Liver (tissue), 9 donors: ENCODE data around the gene MARS1. TPM values are rescaled to one million over a fixed set of nuclear protein-coding genes. Genes with fewer than 3 reads are reported as not detected.

Source experiments
- DNase-seq: peaks from one replicate; pipeline ENCODE4 v3.0.0-alpha.2; 2017; ENCODE audit warnings: low spot score
- H3K27ac ChIP-seq, 2 donors: one replicate each; pipeline ENCODE4 v1.7.0; 2013; ENCODE audit warnings: inconsistent platforms in 2 of 2, low read length in 2 of 2, control low read depth in 1 of 2, low read depth in 1 of 2, mild to moderate bottlenecking in 1 of 2
- H3K27me3 ChIP-seq, 4 donors: one replicate each; pipeline versions ENCODE4 v1.6.1 to v1.7.0; 2013; ENCODE audit warnings: low read length in 3 of 4, inconsistent platforms in 1 of 4, mild to moderate bottlenecking in 1 of 4, moderate library complexity in 1 of 4; ENCODE audit not compliant: control insufficient read depth in 4 of 4, insufficient read depth in 4 of 4
- H3K36me3 ChIP-seq, 4 donors: one replicate each; pipeline versions ENCODE4 v1.6.1 to v1.7.0; 2013; ENCODE audit warnings: low read length in 3 of 4, mild to moderate bottlenecking in 3 of 4, low read depth in 1 of 4, moderate library complexity in 1 of 4; ENCODE audit not compliant: control insufficient read depth in 4 of 4, insufficient read depth in 3 of 4
- H3K4me1 ChIP-seq, 4 donors: one replicate each; pipeline versions ENCODE4 v1.6.1 to v1.7.0; 2013; ENCODE audit warnings: low read length in 3 of 4, mild to moderate bottlenecking in 3 of 4, moderate library complexity in 1 of 4; ENCODE audit not compliant: control insufficient read depth in 4 of 4, insufficient read depth in 4 of 4
- H3K4me3 ChIP-seq, 3 donors: one replicate each; pipeline versions ENCODE4 v1.6.1 to v1.7.0; 2013; ENCODE audit warnings: low read length in 3 of 3, control low read depth in 1 of 3, low read depth in 1 of 3, mild to moderate bottlenecking in 1 of 3
- H3K9ac ChIP-seq, 2 donors: one replicate each; pipeline ENCODE4 v1.7.0; 2013; ENCODE audit warnings: low read length in 2 of 2, mild to moderate bottlenecking in 2 of 2, moderate library complexity in 2 of 2, control low read depth in 1 of 2, low read depth in 1 of 2
- H3K9me3 ChIP-seq, 4 donors: one replicate each; pipeline versions ENCODE4 v1.6.1 to v1.7.0; 2013; ENCODE audit warnings: low read length in 3 of 4; ENCODE audit not compliant: control insufficient read depth in 4 of 4
- CTCF ChIP-seq: fragments of 150-350 bp; IDR thresholded peaks from 2 replicates; pipeline ENCODE4 v1.5.1; 2017; ENCODE audit warnings: improper control_type of control experiment, low read depth, low read length; ENCODE audit not compliant: missing input control
- FOXA1 ChIP-seq: IDR thresholded peaks from 2 replicates; pipeline ENCODE4 v1.6.1; 2016; ENCODE audit warnings: antibody characterized with exemption
- FOXA2 ChIP-seq: IDR thresholded peaks from 2 replicates; pipeline ENCODE4 v1.6.1; 2016; ENCODE audit warnings: antibody characterized with exemption
- GABPA ChIP-seq, 2 donors: IDR thresholded peaks in 1 of 2; conservative IDR thresholded peaks in 1 of 2; 2 replicates each; pipeline ENCODE4 v1.6.1; 2016; ENCODE audit warnings: antibody characterized with exemption in 2 of 2, mild to moderate bottlenecking in 1 of 2, moderate library complexity in 1 of 2
- HNF4G ChIP-seq: IDR thresholded peaks from 2 replicates; pipeline ENCODE4 v1.6.1; 2016; ENCODE audit warnings: antibody characterized with exemption
- JUND ChIP-seq, 2 donors: IDR thresholded peaks; 2 replicates each; pipeline ENCODE4 v1.6.1; 2016; ENCODE audit warnings: antibody characterized with exemption in 2 of 2
- RAD21 ChIP-seq, 2 donors: IDR thresholded peaks; 2 replicates each; pipeline ENCODE4 v1.6.1; 2016; ENCODE audit warnings: antibody characterized with exemption in 2 of 2, mild to moderate bottlenecking in 2 of 2
- RXRA ChIP-seq, 2 donors: IDR thresholded peaks; 2 replicates each; pipeline ENCODE4 v1.6.1; 2017 to 2018; ENCODE audit warnings: antibody characterized with exemption in 2 of 2, mild to moderate bottlenecking in 1 of 2
- SP1 ChIP-seq: IDR thresholded peaks from 2 replicates; pipeline ENCODE4 v1.6.1; 2018; ENCODE audit warnings: antibody characterized with exemption, mild to moderate bottlenecking
- TAF1 ChIP-seq: conservative IDR thresholded peaks from 2 replicates; pipeline ENCODE4 v1.6.1; 2016; ENCODE audit warnings: antibody characterized with exemption, mild to moderate bottlenecking
- YY1 ChIP-seq: IDR thresholded peaks from 2 replicates; pipeline ENCODE4 v1.6.1; 2016; ENCODE audit warnings: antibody characterized with exemption, mild to moderate bottlenecking
- ZBTB33 ChIP-seq: IDR thresholded peaks from 2 replicates; pipeline ENCODE4 v1.6.1; 2016; ENCODE audit warnings: antibody characterized with exemption
- WGBS: extraction: QIAGEN DNeasy Blood & Tissue Kit; methylation state at CpG from one replicate; pipeline ENCODE4 v1.1.7; 2013; 5-methylcytosine and 5-hydroxymethylcytosine counted together
- polyA plus RNA-seq, 2 donors: library from polyadenylated mRNA; stranded (reverse) in 1 of 2; unstranded in 1 of 2; fragments of 200-250 nt in 1 of 2; fragments of >200 nt in 1 of 2; fragmentation: Nextera tagmentation in 1 of 2; extraction: Ambion mirVana in 1 of 2; gene quantifications; one replicate each; pipeline versions ENCODE4 v1.2.1 to v1.2.3, GENCODE V29; 2013 to 2015
- total RNA-seq, 2 donors: library from RNA; depleted of rRNA; stranded (reverse); fragments of >200 nt; gene quantifications; one replicate each; pipeline ENCODE4 v1.2.3, GENCODE V29; 2014
- TF ChIP-seq, protein P1 (sequence below): IDR thresholded peaks from 2 replicates; pipeline ENCODE4 v1.6.1; 2016; ENCODE audit warnings: antibody characterized with exemption
- TF ChIP-seq, protein P2 (sequence below): IDR thresholded peaks from 2 replicates; pipeline ENCODE4 v1.6.1; 2016; ENCODE audit warnings: antibody characterized with exemption
- TF ChIP-seq, protein P3 (sequence below): IDR thresholded peaks from 2 replicates; pipeline ENCODE4 v1.6.1; 2016; ENCODE audit warnings: antibody characterized with exemption, mild to moderate bottlenecking
- donor health status: healthy.
- donor health status: healthy.
- donor health status: healthy.
- donor health status: healthy.
- donor health status: healthy.

MARS1 gene
- total and polyA plus RNA-seq, 4 donors, result 43.9 to 83.3 (median 56.0) TPM

DNA sequence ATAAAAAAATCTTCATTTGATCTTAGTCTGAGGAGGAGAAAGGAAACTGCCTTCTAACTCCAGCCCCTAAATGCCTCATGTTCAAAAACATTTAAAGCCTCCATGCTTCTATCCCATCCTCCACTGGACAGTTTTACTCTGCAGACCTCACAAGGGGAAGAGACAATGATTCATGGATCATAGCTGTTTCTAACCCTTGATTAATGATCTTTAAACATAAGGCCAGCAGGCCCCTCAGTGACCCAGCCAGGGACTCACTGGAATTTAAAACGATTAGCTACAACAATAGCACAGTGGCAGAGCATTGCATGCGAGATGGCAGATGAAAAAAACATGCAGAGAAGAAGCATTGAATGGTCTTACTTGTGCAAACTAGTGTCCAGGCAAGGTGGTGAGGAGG is 53.1 kb downstream of the MARS1 start:
- WGBS, result 76% methylated on average over 2 of the region's 2 CpGs
- peaks cover under 1 to 5% (median 3%) of the 10 kb centered on the region in 4 donors for H3K4me1 ChIP-seq
- no peaks in the 10 kb centered on the region for H3K9me3 ChIP-seq
- H3K36me3 ChIP-seq, result peaks cover 1 to 13% (median 4%) of the 10 kb centered on the region in 4 donors
- no peak overlapping the region for H3K27ac ChIP-seq
- H3K4me3 ChIP-seq, result no peak overlapping the region
- TF ChIP-seq JUND (IDR thresholded peaks at IDR 0.05) (no peak), SP1 (no peak), HNF4G (no peak), GABPA (IDR thresholded peaks at IDR 0.05 in 1 of 2, conservative IDR thresholded peaks at IDR 0.05 in 1 of 2) (no peak), ZBTB33 (no peak), YY1 (no peak), TAF1 (no peak), FOXA2 (no peak), RXRA (IDR thresholded peaks at IDR 0.05) (no peak), RAD21 (IDR thresholded peaks at IDR 0.05) (no peak), FOXA1 (no peak), CTCF (no peak)
- TF ChIP-seq, protein P1, sequence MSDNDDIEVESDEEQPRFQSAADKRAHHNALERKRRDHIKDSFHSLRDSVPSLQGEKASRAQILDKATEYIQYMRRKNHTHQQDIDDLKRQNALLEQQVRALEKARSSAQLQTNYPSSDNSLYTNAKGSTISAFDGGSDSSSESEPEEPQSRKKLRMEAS, result no peak
- TF ChIP-seq, protein P2, sequence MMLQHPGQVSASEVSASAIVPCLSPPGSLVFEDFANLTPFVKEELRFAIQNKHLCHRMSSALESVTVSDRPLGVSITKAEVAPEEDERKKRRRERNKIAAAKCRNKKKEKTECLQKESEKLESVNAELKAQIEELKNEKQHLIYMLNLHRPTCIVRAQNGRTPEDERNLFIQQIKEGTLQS, result no peak
- no peaks in the 10 kb centered on the region for H3K27me3 ChIP-seq
- no peak for DNase-seq
- H3K9ac ChIP-seq, result no peak overlapping the region

DNA sequence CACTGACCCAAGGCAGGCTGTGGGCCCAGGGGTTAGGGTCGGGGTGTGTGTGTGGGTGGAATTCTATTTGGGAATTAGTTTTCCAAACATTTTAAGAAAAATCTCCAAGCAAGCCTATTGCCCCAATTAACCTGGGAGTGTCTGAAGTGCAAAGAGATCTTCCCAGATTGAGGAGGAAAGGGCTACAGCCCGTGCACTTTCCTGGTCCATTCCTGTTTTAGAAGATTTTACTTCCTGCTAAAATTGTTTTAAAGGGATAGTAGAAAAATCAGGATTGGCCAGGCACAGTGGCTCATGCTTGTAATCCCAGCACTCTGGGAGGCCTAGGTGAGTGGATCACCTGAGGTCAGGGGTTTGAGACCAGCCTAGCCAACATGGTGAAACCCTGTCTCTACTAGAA is 53.8 kb downstream of the MARS1 start:
- Histone ChIP-seq H3K9ac (no peak overlapping the region), H3K9me3 (no peaks in the 10 kb centered on the region), H3K27ac (no peak overlapping the region), H3K4me3 (no peak overlapping the region), H3K36me3 (peaks cover 1 to 13% (median 4%) of the 10 kb centered on the region in 4 donors), H3K27me3 (no peaks in the 10 kb centered on the region), H3K4me1 (peaks cover 1 to 12% (median 8%) of the 10 kb centered on the region in 4 donors)
- TF ChIP-seq, protein P3, sequence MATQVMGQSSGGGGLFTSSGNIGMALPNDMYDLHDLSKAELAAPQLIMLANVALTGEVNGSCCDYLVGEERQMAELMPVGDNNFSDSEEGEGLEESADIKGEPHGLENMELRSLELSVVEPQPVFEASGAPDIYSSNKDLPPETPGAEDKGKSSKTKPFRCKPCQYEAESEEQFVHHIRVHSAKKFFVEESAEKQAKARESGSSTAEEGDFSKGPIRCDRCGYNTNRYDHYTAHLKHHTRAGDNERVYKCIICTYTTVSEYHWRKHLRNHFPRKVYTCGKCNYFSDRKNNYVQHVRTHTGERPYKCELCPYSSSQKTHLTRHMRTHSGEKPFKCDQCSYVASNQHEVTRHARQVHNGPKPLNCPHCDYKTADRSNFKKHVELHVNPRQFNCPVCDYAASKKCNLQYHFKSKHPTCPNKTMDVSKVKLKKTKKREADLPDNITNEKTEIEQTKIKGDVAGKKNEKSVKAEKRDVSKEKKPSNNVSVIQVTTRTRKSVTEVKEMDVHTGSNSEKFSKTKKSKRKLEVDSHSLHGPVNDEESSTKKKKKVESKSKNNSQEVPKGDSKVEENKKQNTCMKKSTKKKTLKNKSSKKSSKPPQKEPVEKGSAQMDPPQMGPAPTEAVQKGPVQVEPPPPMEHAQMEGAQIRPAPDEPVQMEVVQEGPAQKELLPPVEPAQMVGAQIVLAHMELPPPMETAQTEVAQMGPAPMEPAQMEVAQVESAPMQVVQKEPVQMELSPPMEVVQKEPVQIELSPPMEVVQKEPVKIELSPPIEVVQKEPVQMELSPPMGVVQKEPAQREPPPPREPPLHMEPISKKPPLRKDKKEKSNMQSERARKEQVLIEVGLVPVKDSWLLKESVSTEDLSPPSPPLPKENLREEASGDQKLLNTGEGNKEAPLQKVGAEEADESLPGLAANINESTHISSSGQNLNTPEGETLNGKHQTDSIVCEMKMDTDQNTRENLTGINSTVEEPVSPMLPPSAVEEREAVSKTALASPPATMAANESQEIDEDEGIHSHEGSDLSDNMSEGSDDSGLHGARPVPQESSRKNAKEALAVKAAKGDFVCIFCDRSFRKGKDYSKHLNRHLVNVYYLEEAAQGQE, result no peak
- TF ChIP-seq GABPA (IDR thresholded peaks at IDR 0.05 in 1 of 2, conservative IDR thresholded peaks at IDR 0.05 in 1 of 2), result no peak
- TF ChIP-seq, protein P1, result no peak
- TF ChIP-seq FOXA2, result no peak
- no peak for TF ChIP-seq FOXA1
- WGBS, result 83% methylated on average over 2 of the region's 2 CpGs
- DNase-seq, result no peak
